GM23338 (cell line): ENCODE measurements around the gene TMEM271.

Experiments used
- CTCF ChIP-seq, 2 experiments: fragments of 200-600 bp in 1 of 2; sonication (generic) in 1 of 2; conservative IDR thresholded peaks; 2 replicates each; pipeline versions ENCODE4 v1.5.1 to v1.6.1; 2016 to 2017; ENCODE audit warnings: antibody characterized with exemption in 2 of 2, low read depth in 2 of 2, mild to moderate bottlenecking in 2 of 2, moderate library complexity in 1 of 2
- EZH2phosphoT487 ChIP-seq: fragments of 200-600 bp; sonication (generic); IDR thresholded peaks from one replicate; pipeline ENCODE4 v1.8.1; 2018; ENCODE audit warnings: antibody characterized with exemption; ENCODE audit not compliant: unreplicated experiment
- POLR2AphosphoS5 ChIP-seq: IDR thresholded peaks from 2 replicates; pipeline ENCODE4 v1.6.1; 2016; ENCODE audit warnings: antibody characterized with exemption, low read depth

- TF ChIP-seq EZH2phosphoT487 (peak; percentile 57), POLR2AphosphoS5 (no peak), CTCF (conservative IDR thresholded peaks at IDR 0.05; ENCODE audit: low read depth in 2 of 2) (no peak)
Measured at GRCh38 chr4:577499-578450, 1.7 kb upstream of the TMEM271 start.
